GM03348 (cell line): ENCODE results near the gene PDLIM5.
A peak's percentile ranks its signal among the peaks of the same experiment; 100 is the strongest.

ENCODE experiments used
- DNase-seq: peaks from one replicate; pipeline ENCODE4 v3.0.0; 2012; ENCODE audit warnings: low spot score

The PDLIM5 gene

DNA sequence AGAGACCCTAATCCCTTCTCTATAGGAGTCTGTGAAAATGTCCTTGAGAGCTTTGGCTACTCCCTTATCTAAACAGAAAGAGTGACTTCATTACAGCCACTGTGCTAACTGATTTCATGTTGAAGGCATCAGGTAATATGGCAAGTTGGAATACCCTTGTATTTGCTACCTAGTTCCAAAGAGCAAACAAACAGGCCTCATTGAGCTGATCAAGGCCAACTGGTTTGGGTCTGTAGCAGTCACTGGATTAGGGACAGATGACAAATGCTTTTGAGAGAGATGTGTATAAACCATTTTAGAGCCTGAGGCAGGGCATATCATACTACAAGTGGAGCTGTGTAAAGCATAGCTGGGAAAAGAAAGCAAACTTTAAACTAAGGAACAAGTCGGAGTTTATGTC is 22.9 kb upstream of the PDLIM5 start:
- DNase-seq = no peak

- no peak for DNase-seq
Measured at GRCh38 chr4:94430406-94430805, 21.3 kb upstream of the PDLIM5 start.

DNA sequence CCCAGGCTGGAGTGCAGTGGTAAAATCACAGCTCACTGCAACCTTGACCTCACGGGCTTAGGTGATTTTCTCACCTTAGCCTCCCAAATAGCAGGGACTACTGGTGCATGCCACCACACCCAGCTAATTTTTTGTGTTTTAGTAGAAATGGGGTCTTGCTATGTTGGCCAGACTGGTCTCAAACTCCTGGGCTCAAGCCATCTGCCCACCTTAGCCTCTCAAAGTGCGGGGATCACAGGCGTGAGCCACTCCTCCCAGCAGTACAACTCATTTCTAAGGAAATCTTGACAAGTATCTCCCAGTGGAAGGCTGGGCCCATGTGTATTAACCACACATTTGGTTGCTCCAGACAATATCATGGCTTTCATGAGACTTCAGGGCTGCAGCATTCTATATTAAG is 20.4 kb upstream of the PDLIM5 start:
- DNase-seq = no peak

DNA sequence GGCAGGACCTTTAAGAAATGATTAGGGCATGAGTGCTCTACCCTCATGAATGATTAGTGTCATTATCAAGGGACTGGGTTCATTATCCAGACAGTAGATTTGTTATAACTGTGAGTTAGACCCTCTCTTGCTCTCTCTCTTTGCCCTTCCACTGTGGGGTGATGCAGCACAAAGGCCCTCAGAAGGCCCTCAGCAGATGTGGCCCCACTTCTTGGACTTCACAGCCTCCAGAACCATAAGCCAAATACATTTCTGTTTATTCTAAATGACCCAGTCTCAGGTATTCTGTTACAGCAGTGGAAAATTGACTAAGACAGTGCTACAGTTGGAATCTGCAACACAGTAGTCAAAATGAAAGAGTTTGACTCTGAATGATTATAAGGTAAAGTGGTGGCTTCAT is 17.2 kb upstream of the PDLIM5 start:
- DNase-seq = no peak

DNA sequence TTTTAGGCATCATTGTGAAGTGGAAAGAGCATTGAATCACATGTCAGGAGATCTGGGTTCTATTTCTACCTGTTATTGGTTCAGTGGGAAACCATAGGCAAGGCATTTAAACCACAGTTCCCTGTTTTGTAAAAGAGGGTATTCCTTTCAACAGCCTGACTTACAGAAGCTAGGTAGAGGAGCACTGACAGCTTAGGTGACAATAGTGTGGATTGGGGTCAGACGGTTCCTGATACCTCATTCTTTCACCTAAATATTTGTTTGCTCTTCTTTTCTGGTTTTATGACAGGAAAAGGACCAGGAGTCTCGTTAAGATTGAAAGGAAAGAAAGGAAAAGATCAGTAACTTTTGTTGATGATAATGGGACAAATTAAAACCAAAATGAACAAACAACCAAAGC is 15.9 kb upstream of the PDLIM5 start:
- DNase-seq = no peak

DNA sequence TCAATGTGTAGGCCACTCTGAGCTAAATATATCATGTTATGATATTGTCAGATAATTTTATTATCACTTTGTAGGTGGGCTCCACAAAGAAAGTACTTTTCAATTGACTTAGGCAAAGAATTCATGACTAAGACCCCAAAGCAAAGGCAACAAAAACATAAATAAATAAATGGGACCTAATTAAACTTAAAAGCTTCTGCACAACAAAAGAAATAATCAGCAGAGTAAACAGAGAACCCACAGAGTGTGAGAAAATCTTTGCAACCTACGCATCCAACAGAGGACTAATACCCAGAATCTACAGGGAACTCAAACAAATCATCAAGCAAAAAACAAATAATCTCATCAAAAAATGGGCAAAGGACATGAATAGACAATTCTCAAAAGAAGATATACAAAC is 15.2 kb upstream of the PDLIM5 start:
- DNase-seq = no peak

GRCh38 chr4:94439606-94440005 is 12.1 kb upstream of the PDLIM5 start:
- no peak for DNase-seq

DNA sequence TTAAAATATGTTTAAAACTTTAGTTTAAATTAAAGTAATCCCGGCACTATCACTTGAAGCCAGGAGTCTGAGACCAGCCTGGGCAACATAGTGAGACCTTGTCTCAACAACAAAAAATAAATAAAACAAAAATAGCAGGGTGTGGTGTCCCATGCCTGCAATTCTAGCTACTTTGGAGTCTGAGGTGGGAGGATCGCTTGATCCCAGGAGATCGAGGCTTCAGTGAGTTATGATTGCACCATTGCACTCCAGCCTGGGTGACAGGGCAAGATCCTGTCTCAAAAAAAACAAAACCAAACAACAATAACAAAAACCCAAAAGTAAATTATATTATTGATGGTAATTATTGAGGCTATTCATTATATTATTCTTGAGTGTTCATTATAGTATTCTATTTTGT is 9.9 kb upstream of the PDLIM5 start:
- DNase-seq = no peak

DNA sequence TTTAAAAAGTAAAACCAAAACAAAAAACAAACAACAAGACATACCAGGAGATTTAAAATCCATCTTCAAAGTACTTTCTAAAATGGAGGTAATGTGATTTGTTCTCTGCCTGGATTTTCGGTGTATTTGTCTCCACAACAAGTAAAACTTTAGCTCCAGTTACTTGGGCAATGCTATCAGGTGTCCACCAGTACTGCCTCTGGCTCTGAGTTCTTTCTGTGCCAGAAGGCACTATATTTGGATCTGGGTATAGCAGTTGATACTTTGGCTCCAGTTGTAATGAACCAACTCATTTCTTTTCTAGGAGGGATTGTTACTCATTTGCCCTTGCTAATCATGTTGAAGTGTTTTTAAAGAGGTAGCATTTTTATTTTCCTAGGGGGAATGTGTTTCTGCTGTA is 9.5 kb upstream of the PDLIM5 start:
- DNase-seq = no peak

GRCh38 chr4:94446386-94446785 is 5.4 kb upstream of the PDLIM5 start:
- no peak for DNase-seq

DNA sequence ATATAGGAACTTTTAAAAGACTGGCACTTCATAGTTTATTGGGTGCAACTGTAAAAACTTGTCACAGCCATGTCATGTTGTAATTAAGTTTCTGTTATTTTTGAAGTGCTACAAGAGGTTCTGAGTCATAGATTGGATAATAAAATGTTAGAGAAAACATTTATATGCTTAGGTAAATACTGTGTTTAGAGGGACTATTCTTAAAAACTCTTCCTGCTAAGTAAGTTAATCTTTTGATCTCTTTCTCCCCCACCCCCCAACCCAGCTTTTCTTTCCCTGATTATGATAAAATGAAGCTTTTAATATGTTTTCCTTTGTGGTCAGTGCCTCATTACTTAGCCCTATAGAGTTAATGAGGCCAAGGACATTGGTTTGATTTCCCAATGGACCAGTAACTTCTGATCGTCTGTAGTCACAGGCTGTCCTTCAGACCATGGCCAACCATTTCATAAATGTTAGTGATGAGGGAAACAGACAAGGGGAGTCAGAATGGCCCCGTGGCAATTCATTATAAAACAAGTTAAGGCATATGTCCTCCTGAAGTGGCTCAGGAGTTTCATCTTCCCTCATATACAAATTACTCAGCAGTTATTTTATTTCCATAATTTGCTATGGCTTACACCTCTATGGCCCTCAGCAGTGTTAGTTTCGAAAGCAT is 3.9 kb upstream of the PDLIM5 start:
- no peak for DNase-seq

GRCh38 chr4:94448815-94449375 is 2.8 kb upstream of the PDLIM5 start:
- no peak for DNase-seq

- DNase-seq = no peak
Measured at GRCh38 chr4:94451051-94451694, 569 bp upstream of the PDLIM5 start.

DNA sequence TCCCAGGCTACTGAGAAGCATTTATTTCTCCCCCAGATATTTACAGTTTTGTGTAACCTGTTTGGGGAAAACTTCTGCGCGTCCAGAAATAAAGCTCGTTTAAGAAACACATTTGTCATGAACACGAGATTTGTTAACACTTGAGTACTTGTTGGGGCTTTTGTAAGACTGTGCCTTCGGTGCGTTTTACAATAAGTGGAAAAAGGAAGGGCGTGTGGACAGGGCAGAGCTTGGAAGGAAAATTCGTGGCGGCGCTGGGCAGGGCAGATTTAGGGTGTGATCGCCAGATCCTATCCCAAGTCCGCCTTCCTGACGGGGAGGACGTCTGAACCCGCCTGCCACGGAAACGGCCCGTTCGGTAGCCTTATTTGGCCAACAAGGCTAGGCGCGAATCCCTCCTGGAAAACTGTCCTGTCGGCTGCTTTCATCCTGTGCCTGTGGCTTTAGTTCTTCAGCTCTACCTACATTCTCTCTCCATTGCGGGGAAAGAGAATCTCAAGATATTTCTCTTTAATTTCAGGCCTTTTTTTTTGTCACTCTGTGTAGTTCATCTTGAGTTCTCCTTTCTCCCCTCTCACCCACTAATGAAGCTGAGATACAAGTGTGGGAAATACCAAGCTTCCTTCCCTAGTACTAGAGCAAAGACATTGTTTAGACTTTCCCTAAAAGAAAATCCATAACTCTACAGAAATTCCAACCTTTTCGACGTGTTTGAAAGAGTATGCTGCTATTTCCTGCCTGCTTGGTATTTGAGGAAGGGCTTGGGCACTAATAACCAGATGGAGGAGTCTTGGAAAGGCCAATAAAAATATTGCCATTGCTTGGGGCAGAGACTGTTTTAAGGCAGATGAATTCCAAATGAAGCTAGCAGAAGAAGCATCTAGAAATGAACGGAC is 982 bp downstream of the PDLIM5 start:
- peak; percentile 85 for DNase-seq

- no peak for DNase-seq
Measured at GRCh38 chr4:94453391-94453963, 1.7 kb downstream of the PDLIM5 start.

- no peak for DNase-seq
Measured at GRCh38 chr4:94454405-94454804, 2.7 kb downstream of the PDLIM5 start.

DNA sequence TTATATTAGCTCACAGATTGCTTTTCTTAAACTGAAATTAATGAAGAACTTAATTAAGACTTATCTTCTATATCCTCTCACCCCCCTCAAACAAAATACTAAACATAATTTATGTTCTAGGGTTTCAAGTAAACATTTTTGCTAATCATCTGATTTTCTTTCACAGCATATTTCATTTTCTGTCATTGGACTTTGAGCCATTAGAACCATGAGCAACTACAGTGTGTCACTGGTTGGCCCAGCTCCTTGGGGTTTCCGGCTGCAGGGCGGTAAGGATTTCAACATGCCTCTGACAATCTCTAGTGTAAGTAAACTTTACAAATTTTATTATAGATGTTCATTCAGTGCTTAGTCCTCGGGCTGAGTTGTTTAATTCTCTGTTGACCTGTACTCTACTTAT is 3.3 kb downstream of the PDLIM5 start:
- peak; percentile 77 for DNase-seq

- no peak for DNase-seq
Measured at GRCh38 chr4:94457692-94458106, 6.0 kb downstream of the PDLIM5 start.

DNA sequence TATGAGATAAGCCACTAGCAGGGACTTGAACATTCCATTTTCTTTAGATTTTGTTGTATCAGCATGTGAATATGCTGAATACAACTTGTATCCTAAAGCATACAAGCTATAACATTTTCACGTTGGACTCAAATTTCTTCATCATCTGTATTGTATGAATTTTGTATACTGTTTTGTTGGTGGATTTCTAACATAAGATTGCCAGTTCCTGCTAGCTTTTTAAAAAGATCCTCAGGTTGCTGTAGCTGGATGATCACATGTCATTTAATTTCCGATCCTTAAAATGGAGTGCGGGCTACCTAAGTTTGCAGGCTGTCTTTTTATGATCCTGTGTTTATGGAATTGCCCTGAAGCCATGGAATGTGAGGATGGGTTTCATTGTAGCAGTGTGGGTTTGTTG is 6.9 kb downstream of the PDLIM5 start:
- no peak for DNase-seq

DNA sequence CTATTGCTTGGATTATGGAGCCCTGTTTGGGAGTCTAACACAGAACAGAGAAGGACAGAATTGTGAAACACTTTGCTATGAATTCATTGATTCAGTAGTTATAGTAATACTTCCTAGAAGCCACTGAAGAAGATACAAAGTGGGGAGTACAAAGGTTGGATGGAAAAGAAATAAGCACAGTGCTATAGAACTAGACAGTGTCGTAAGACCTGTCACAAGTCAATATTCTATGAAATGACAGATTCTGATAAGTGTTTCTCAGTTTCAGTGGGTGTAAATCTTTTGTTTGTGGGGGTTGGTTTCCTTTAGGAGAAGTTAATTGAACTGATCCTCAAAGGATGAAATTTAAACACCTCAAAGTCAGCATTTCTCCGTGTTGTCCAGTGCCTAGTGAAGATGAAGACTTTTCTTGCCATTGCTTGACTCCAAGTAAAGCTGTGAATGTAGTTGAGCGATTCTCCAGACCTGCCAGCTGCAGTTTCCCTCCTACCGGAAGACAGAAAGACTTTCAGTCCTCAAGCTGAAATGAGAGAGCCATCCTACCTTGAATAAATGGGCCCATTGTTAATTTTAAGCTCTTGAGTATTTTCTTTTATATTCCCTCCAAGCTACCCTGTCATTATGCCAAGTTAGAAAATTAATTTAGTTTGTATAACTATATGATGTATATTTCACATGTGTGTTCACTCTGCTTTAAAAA is 7.9 kb downstream of the PDLIM5 start:
- DNase-seq = no peak

DNA sequence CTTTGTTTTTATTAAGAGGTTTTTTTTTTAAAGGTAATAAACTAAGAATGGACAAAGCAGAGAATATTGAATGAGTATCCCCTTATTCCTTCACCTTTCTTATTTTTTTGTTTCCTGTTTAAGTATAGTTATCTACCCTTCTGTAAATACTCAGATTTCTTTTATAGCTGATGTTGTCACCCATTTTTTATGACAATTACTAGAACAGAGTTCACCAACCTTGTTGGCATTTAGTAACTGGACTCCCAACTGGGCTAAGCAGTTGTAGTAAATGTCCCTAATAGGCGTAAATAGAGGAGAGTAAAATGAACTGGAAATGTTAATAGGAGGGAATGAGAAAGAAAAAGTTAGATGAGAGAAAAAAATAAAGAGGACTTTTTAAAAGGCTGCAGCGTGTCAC is 9.8 kb downstream of the PDLIM5 start:
- no peak for DNase-seq

DNA sequence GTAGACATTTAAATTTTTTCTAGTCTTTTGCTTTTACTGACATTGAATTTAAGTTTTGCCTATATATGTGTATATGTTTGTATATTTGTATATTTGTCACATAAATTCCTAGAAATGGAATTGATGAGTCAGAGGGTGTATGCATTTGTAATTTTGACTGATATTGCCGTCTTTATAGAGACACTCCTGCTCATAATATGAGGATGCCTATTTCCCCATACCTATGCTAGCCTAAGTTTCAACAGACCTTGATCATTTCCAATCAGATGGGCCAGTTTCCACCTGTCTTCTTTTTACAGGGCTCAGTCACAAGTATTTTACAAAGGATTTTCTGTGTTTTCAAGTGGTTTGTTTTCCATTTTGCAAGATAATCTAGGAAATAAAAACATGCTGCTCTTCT is 10.8 kb downstream of the PDLIM5 start:
- no peak for DNase-seq
